ENCODE data around the gene WDR5B.
A peak's percentile ranks its signal among the peaks of the same experiment; 100 is the strongest.

WDR5B gene

GRCh38 chr3:122407946-122408345 is 7.9 kb downstream of the WDR5B start:
- DNase-seq: no peak

GRCh38 chr3:122406198-122406597 is 9.7 kb downstream of the WDR5B start:
- no peak for DNase-seq

GRCh38 chr3:122405015-122405414 is 10.8 kb downstream of the WDR5B start:
- no peak for DNase-seq

GRCh38 chr3:122403489-122403888 is 12.4 kb downstream of the WDR5B start:
- peak; percentile 45 for DNase-seq

- no peak for DNase-seq
These were observed 16.9 kb downstream of the WDR5B start for GRCh38 chr3:122398920-122399319.

GRCh38 chr3:122397201-122397600 is 18.7 kb downstream of the WDR5B start:
- DNase-seq: no peak

GRCh38 chr3:122396511-122396910 is 19.4 kb downstream of the WDR5B start:
- DNase-seq: no peak

GRCh38 chr3:122395582-122395981 is 20.3 kb downstream of the WDR5B start:
- no peak for DNase-seq

GRCh38 chr3:122394173-122394572 is 21.7 kb downstream of the WDR5B start:
- DNase-seq: no peak

- peak; percentile 51 for DNase-seq
These were observed 22.7 kb downstream of the WDR5B start for GRCh38 chr3:122392868-122393844.

- no peak for DNase-seq
These were observed 24.0 kb downstream of the WDR5B start for GRCh38 chr3:122391681-122392446.

- DNase-seq: no peak
These were observed 25.2 kb downstream of the WDR5B start for GRCh38 chr3:122390665-122391064.

GRCh38 chr3:122389892-122390291 is 26.0 kb downstream of the WDR5B start:
- DNase-seq: no peak

- no peak for DNase-seq
These were observed 26.7 kb downstream of the WDR5B start for GRCh38 chr3:122389197-122389596.

- no peak for DNase-seq
These were observed 28.2 kb downstream of the WDR5B start for GRCh38 chr3:122387709-122388108.

- peak; percentile 94 for DNase-seq
These were observed 31.8 kb downstream of the WDR5B start, which contains the start of gene FAM162A for GRCh38 chr3:122383771-122384697. FAM162A (plus strand) TSS chr3:122384182; CDS start chr3:122384266, 84 bp downstream.

- DNase-seq: peak; percentile 89
These were observed 32.8 kb downstream of the WDR5B start, which contains the start of gene MIX23 for GRCh38 chr3:122382888-122383666. MIX23 (minus strand) TSS chr3:122383231; CDS start chr3:122383224, 7 bp downstream.

- DNase-seq: no peak
These were observed 37.9 kb downstream of the WDR5B start for GRCh38 chr3:122377975-122378374.

- DNase-seq: no peak
These were observed 41.8 kb downstream of the WDR5B start for GRCh38 chr3:122374034-122374433.

- DNase-seq: no peak
These were observed 49.5 kb downstream of the WDR5B start for GRCh38 chr3:122366379-122366749.
